Body of pancreas (tissue), 4 donors: Measurements from ENCODE around the gene SPATA18.

Experiments
- CTCF ChIP-seq, 7 experiments: fragments of 450-650 bp in 4 of 7; fragments of 200-600 bp in 3 of 7; sonication (generic) in 3 of 7; IDR thresholded peaks; one replicate each; pipeline ENCODE4 v1.5.1; 2016 to 2019; ENCODE audit warnings: antibody characterized with exemption in 7 of 7
- POLR2A ChIP-seq, 3 donors: fragments of 450-650 bp; IDR thresholded peaks; one replicate each; pipeline ENCODE4 v1.6.1; 2016; ENCODE audit warnings: antibody characterized with exemption in 3 of 3, mild to moderate bottlenecking in 2 of 3

GRCh38 chr4:52076731-52077130, 25.6 kb downstream of the SPATA18 start:
- no peak for TF ChIP-seq CTCF (IDR thresholded peaks at IDR 0.05)
- no peak for TF ChIP-seq POLR2A (IDR thresholded peaks at IDR 0.05)
